GM12801 (cell line): ENCODE measurements around the gene IFT20.

ENCODE experiments used
- CTCF ChIP-seq: IDR thresholded peaks from one replicate; pipeline ENCODE4 v1.5.1; 2011; ENCODE audit warnings: control low read depth; ENCODE audit not compliant: insufficient read length; ENCODE audit errors: extremely low read depth

The IFT20 gene

GRCh38 chr17:28315846-28316705, 19.2 kb downstream of the IFT20 start:
- TF ChIP-seq CTCF = no peak

GRCh38 chr17:28313841-28314240, 21.4 kb downstream of the IFT20 start:
- TF ChIP-seq CTCF = no peak

DNA sequence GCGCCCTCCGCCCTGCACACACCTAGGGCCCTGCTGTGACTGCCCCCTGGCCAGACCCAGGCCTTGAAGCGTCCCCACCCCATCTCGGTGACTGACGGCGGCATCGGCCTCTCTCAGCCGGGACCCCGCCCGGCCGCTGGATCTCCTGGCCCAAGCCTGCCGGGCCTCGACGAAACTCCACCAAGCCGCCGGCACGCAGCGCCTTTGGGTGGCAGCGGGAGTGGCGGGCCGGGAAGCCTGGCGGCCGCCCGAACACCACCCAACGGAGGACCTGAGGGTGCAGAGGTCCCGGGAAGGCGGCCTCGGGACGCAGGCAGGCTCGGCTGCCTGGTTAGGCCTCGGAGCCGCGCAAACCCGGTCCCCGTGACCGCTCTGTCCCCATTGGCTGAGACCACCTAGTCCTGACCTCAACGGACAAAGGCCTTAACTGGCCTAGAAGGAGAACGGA, 28.3 kb downstream of the IFT20 start:
- no peak for TF ChIP-seq CTCF

- no peak for TF ChIP-seq CTCF
Measured at GRCh38 chr17:28298449-28298848, 36.8 kb downstream of the IFT20 start.

- TF ChIP-seq CTCF = no peak
Measured at GRCh38 chr17:28295677-28296578, 39.3 kb downstream of the IFT20 start.

DNA sequence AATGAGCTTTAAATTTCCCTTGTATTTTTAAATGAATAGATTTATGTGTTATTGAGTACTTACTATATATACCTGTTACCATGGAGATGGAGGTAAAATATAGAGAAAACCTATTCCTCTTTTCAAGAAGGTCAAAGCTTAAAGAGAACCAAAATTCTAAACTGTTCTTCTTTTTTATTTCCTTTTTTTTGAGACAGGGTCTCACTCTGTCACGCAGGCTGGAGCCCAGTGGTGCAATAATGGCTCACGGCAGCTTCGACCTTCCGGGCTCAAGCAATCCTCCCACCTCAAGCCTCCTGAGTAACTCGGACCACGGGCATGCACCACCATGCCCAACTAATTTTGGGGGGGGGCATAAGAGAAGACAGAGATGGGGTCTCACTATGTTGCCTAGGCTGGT, 41.3 kb downstream of the IFT20 start:
- TF ChIP-seq CTCF = no peak

DNA sequence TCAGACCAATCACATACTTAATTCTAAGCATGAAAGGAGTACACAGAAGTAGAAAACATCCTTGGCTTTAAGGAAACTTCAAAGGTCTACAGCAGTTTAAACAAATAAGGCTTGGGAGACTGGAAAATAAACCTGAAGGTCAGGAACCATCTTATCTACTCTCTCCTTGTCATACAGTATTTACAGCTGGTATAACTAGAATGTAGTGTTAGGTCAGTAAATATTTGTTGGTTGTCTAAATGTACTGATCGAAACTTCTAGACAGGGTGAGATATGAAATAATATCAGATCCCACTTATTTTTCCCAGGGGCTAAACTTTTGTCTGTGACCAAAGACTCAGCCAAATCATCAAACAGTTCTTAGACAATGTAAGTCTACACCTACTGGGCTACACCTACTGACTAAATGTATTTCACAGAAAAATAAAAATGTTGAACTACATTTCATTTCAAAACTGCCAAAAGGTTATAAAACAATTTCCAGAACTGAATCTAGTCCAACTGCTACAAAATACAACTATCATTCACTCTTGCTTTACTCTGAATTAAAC, 43.4 kb downstream of the IFT20 start:
- no peak for TF ChIP-seq CTCF
